ENCODE data around the gene BPGM.

- TF ChIP-seq POLR2A (IDR thresholded peaks at IDR 0.05) (no peak), POLR2AphosphoS5 (IDR thresholded peaks at IDR 0.05) (no peak)
- TF ChIP-seq, protein P1, sequence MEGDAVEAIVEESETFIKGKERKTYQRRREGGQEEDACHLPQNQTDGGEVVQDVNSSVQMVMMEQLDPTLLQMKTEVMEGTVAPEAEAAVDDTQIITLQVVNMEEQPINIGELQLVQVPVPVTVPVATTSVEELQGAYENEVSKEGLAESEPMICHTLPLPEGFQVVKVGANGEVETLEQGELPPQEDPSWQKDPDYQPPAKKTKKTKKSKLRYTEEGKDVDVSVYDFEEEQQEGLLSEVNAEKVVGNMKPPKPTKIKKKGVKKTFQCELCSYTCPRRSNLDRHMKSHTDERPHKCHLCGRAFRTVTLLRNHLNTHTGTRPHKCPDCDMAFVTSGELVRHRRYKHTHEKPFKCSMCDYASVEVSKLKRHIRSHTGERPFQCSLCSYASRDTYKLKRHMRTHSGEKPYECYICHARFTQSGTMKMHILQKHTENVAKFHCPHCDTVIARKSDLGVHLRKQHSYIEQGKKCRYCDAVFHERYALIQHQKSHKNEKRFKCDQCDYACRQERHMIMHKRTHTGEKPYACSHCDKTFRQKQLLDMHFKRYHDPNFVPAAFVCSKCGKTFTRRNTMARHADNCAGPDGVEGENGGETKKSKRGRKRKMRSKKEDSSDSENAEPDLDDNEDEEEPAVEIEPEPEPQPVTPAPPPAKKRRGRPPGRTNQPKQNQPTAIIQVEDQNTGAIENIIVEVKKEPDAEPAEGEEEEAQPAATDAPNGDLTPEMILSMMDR (IDR thresholded peaks at IDR 0.05): no peak
These were observed 6.9 kb upstream of the BPGM start for GRCh38 chr7:134639683-134640279.

Data from suprapubic skin (tissue), 4 donors.